K562 (cell line): ENCODE measurements around the gene IL17D.

Source experiments
- ESRRA ChIP-seq: fragments of 450-650 bp; IDR thresholded peaks from 2 replicates; pipeline ENCODE4 v1.6.1; 2014; ENCODE audit warnings: low read depth, mild to moderate bottlenecking, moderate library complexity, borderline replicate concordance
- SMARCA4 ChIP-seq: fragments of 450-650 bp; IDR thresholded peaks from 2 replicates; pipeline ENCODE4 v1.6.1; 2016
- TFE3 ChIP-seq: fragments of 450-650 bp; formaldehyde crosslinking; IDR thresholded peaks from 2 replicates; pipeline ENCODE4 v1.4.0; 2020; ENCODE audit warnings: mild to moderate bottlenecking, mixed read lengths

GRCh38 chr13:20754009-20754408 is 50.5 kb downstream of the IL17D start:
- no peak for TF ChIP-seq SMARCA4
- no peak for TF ChIP-seq ESRRA
- TF ChIP-seq TFE3, result no peak
